GM21825 (cell line): ENCODE results near the gene PGLYRP3.

ENCODE experiments used
- ATAC-seq: cut with Tn5 transposase; IDR thresholded peaks from one replicate; pipeline ENCODE4 v1.9.1; 2021; ENCODE audit warnings: mild to moderate bottlenecking, moderate library complexity; ENCODE audit not compliant: unreplicated experiment

Gene PGLYRP3

GRCh38 chr1:153262462-153263157, 50.1 kb downstream of the PGLYRP3 start:
- ATAC-seq, result no peak

GRCh38 chr1:153262070-153262366, 50.7 kb downstream of the PGLYRP3 start:
- no peak for ATAC-seq

- ATAC-seq, result no peak
Observed at GRCh38 chr1:153261281-153262069, 51.3 kb downstream of the PGLYRP3 start.

- no peak for ATAC-seq
Observed at GRCh38 chr1:153260585-153261280, 52.0 kb downstream of the PGLYRP3 start.

- no peak for ATAC-seq
Observed at GRCh38 chr1:153259387-153259786, 53.4 kb downstream of the PGLYRP3 start, which contains the start of gene LORICRIN. TSS of gene LORICRIN (plus strand) at chr1:153259687. CDS start at chr1:153260950, 1,263 bp downstream.

- no peak for ATAC-seq
Observed at GRCh38 chr1:153253693-153254092, 59.1 kb downstream of the PGLYRP3 start.

GRCh38 chr1:153253076-153253475, 59.7 kb downstream of the PGLYRP3 start:
- no peak for ATAC-seq

- no peak for ATAC-seq
Observed at GRCh38 chr1:153251988-153252387, 60.8 kb downstream of the PGLYRP3 start.

GRCh38 chr1:153251562-153251961, 61.2 kb downstream of the PGLYRP3 start:
- ATAC-seq, result no peak

- no peak for ATAC-seq
Observed at GRCh38 chr1:153251087-153251486, 61.7 kb downstream of the PGLYRP3 start.

- no peak for ATAC-seq
Observed at GRCh38 chr1:153250166-153250565, 62.6 kb downstream of the PGLYRP3 start.

GRCh38 chr1:153248176-153248879, 64.4 kb downstream of the PGLYRP3 start:
- no peak for ATAC-seq
